HG03066 (cell line): ENCODE measurements around the gene DACH1.
"Not testable (repeated sequence)": the region's sequence is repeated elsewhere in the genome, so short reads cannot be mapped to it uniquely, and the experiment has no call there.

Experiments used
- ATAC-seq: cut with Tn5 transposase; IDR thresholded peaks from one replicate; pipeline ENCODE4 v1.9.1; 2021; ENCODE audit warnings: low read depth; ENCODE audit not compliant: unreplicated experiment

DACH1 gene

GRCh38 chr13:71866335-71867130 lies 471 bp downstream of the DACH1 start:
- peak; percentile 9 for ATAC-seq

GRCh38 chr13:71865874-71866334 lies 1.1 kb downstream of the DACH1 start:
- ATAC-seq = no peak

- no peak for ATAC-seq
Observed at GRCh38 chr13:71864986-71865873, 1.8 kb downstream of the DACH1 start.

GRCh38 chr13:71864094-71864985 lies 2.7 kb downstream of the DACH1 start:
- ATAC-seq = no peak

- no peak for ATAC-seq
Observed at GRCh38 chr13:71863254-71863865, 3.6 kb downstream of the DACH1 start.

- ATAC-seq = no peak
Observed at GRCh38 chr13:71862459-71862943, 4.5 kb downstream of the DACH1 start.

GRCh38 chr13:71861769-71862458 lies 5.1 kb downstream of the DACH1 start:
- no peak for ATAC-seq

- no peak for ATAC-seq
Observed at GRCh38 chr13:71860547-71861138, 6.4 kb downstream of the DACH1 start.

- no peak for ATAC-seq
Observed at GRCh38 chr13:71858647-71859046, 8.4 kb downstream of the DACH1 start.

- ATAC-seq = no peak
Observed at GRCh38 chr13:71856548-71857043, 10.4 kb downstream of the DACH1 start.

- no peak for ATAC-seq
Observed at GRCh38 chr13:71854401-71854800, 12.6 kb downstream of the DACH1 start.

GRCh38 chr13:71853725-71854124 lies 13.3 kb downstream of the DACH1 start:
- no peak for ATAC-seq

GRCh38 chr13:71852736-71853135 lies 14.3 kb downstream of the DACH1 start:
- no peak for ATAC-seq

GRCh38 chr13:71851498-71852409 lies 15.2 kb downstream of the DACH1 start:
- ATAC-seq = no peak

GRCh38 chr13:71842003-71842402 lies 25.0 kb downstream of the DACH1 start:
- no peak for ATAC-seq

GRCh38 chr13:71838842-71839241 lies 28.2 kb downstream of the DACH1 start:
- ATAC-seq = no peak

- not testable (repeated sequence) for ATAC-seq
Observed at GRCh38 chr13:71837582-71837981, 29.4 kb downstream of the DACH1 start.

- no peak for ATAC-seq
Observed at GRCh38 chr13:71831716-71832115, 35.3 kb downstream of the DACH1 start.
